NCI-H187 treated with DMSO at 0.1 percent for 48 hours (cell line): ENCODE data around the gene UMAD1.

ENCODE experiments used
- DNase-seq: peaks from one replicate; lab custom pipeline; 2025; lab: John Stamatoyannopoulos, UW

The UMAD1 gene

DNA sequence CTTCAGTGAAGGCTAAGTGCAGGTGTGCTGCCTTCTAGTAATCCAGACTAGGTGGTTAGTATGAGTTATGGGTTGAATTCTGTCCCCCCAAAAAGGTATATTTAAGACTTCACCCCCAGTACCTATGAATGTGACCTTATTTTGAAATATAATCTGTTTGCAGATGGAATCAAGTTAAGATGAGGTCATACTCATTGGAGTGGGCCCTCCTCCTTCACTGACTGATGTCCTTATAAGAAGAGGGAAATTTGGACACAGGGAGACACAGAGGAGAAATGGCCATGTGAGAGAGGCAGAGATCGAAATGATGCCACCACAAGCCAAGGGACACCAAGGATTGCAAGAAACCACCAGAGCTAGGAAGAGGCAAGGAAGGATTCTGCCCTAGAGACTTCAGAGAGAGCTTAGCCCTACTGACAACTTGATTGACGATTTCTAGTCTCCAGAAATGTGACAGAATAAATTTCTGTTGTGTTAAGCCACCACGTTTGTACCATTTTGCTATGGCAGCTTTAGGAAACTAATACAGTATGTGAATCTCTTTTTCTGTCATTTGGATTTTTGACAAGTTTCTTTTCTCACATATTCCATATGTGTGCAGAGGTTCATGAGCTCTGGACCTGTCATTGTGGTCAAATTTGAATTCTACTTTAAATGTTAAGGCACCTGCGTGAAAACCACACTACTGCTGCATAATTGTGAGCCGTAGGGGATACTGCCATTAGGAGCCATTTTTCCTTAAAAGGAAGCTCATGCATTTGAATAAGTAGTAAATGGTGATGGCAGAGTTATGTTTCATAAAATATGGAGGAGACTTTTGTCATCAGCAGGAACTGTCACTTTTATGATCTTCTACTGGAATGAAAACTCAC, 80.4 kb downstream of the UMAD1 start:
- no peak for DNase-seq

DNA sequence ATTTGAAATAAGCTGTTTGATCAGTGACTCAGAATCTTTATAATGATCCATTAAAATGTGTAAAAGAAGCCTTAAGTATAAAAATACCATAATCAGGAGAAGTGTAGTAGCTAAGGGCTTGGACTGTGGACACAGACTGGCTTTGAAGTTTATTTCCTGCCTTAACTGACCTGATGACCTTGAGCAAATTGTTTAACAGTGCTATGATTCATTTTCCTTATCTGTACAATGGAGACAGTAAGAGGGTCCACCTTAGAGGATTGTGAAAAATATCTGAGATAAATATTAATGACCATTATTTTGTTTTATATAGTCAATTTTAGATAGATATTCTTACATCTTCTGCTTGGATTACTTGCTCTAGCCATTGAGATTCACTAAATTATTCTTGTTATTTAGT, 91.2 kb downstream of the UMAD1 start:
- DNase-seq: no peak

DNA sequence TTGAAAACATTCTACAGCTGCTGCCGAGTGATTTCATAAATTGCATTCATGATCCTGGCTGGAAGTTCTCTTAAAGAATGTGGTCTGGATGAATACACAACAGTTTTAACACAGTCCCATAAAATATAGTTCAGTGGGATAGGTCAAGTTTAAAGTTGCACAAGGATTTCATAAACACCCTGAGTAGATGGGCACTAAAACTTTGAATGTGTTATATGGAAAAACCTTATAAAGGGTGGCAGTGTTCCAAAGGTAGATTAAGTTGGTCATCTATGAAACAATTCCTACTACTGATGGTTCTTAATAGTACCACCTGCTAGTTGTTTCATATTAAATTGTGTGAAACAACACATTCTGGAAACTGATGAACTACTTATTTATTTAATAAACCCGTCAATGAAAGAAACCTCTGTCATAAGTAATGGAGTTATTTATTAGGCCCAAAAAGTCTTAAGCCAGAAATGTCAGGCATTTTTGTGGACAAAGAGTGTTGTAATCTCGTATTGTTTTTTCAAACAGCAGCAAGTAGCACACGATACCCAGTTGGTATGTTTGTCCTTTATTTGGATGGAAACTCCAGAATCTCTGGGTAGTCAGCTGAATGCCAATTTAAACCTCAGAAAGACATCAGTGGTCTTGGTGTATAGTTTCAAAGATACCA, 92.2 kb downstream of the UMAD1 start:
- DNase-seq: no peak

DNA sequence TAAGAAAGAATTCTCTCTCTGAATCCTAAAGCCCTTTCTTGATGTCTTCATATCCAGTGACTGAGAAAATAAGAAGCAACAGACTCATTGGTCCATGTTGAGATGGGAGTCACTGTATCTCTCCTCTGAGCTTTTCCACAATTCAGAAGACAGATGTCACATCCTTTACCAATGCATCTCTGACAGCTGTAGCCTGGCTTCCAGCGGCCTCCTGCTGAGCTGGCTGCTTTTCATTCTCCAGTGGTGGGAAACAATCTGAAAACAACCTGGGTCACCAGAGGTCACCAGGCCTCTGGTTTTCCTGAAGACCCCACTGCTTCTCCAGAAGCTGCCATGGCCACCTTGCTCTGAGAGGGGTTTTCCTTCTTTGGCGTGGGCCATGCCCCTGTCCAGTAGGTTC, 96.1 kb downstream of the UMAD1 start:
- no peak for DNase-seq

DNA sequence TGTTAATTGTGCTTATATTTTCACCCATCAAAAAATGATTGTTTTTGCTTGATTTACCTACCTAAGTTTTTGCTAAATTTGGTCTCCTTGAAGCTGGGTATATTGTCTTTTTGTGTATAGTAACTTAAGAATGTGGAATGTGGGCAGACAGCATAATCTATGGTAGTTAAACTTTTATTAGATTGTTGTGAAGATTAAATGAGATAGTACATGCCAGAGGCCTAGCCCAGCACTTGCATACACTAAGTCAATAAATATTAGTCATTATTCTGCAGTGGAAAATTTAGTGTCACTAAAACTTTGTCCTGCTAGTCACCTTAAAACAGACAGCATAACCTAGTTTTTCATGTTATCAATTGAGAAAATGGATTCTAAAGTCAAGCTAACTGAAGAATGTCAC, 97.1 kb downstream of the UMAD1 start:
- DNase-seq: no peak

DNA sequence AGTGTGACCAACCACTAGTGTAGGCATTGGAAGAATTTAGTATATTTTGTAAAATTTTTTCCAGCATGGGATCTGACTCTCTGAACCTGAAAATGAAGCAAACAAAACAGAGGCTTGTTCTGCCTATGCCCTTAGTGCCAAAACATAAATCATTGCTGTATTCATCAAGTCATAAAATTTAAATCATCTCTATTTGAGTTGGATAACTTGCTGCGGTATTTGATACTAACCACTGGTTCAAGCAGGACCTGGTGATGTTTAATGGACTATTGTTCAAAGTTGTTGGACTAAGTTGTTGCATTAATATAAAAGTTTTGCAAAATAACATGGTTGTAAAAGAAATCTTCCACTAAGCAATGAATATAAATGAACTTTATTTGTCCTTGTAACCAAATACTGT, 97.6 kb downstream of the UMAD1 start:
- no peak for DNase-seq

DNA sequence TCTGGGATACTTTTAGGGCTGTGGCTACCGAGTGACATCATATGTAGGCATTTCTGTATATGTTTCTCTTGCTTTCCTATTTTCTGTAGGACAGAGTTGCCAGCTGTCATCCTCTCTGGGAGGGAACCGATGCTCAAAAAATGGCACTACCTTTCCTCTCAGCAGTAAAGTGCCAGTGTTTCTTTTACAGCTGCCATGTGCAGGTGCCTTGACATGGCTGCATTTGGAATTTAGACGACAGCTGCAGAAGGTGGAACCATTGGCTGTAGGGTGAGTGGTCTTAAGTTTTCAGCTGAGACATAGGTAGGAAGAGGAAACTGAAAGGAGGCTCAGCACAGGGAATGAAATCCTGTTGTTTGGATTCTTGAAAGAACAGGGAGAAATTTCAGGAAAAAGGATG, 98.1 kb downstream of the UMAD1 start:
- DNase-seq: no peak

DNA sequence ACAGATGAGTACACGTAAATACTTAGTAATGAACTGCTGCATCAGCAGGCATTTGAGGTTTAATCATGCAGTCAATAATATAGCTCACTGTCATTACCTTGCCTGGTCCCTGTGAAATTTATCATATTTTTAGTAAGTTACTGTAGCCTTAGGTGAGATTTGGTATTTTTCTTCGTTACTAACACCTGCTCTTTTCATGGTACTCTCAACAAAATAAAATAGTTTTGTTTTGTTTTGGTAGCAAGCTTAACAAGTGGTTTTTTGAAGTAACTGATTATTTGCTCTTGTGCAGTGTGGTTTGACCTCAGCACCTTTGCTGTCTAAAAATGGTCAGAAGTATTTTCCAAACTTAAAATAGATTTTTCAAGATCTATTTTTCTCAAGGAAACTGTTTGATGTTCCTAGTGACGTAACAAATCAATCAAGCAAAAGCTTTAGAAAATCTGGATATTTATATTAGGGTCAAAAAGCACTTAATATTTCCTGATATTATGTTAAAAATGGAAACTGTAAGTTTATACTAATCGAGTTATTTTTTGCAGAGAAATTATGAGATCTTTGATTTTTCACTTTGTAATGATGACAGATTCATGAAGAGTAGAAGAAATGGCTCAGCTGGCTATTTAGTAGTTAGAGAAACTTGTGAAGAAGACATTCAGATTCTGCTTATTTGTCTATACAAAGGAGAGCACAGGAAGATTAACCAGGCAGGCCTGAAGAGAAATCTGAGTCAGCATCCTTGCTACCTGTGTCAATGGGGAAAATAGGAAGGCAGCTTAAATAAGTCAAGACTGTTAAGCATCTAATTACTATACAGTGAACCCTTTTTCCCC, 98.9 kb downstream of the UMAD1 start:
- DNase-seq: no peak

DNA sequence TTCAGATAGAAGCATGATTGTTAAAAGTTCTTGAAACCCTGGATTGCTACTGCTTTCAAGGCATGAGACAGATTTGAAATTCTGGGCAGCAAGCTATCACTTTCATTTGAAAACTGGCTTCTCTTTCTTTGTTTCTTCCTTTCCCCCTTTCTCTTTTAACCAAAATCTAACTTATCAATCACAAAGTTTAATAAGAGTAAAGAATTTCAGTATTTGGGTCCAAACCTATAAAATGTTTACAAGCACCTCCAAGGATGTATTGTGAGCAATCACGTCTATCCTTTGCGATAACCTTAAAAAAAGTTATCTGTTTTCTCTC, 99.4 kb downstream of the UMAD1 start:
- DNase-seq: no peak

DNA sequence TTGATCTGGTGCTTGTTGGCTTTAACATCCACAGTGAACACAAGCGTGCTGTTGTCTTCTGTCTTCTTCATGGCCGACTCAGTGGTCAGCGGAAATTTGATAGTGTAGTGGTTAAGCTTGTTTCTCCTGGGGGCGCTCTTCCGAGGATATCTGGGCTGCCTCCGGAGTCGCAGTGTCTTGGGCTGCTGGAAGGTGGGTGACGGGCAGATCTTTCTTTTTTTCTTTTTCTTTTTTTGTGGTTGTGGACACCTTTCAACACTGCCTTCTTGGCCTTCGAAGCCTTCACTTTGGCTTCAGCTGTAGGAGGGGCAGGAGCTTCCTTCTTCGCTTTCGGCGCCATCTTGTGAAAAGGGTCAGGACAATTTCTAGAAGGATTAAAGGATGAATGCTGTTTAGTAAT, 101.7 kb downstream of the UMAD1 start:
- DNase-seq: no peak

DNA sequence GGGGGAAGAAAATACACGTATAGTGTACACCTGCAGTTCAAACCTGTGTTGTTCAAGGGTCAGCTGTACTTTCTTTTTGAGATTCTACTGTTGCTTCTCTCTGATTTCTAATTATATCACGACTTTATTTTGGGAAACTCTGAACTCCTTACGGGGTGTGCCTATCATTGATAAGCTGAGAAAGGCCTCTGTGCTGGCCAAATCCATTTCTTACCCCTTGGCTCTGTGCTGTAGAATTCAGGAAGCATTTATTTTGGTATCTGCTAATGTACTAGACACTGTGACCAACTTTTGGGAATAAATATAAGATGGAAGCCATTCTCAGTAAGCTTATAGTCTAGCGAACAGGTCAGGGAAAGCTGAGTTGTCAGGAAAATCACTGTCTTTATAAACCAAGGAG, 104.7 kb downstream of the UMAD1 start:
- DNase-seq: no peak

DNA sequence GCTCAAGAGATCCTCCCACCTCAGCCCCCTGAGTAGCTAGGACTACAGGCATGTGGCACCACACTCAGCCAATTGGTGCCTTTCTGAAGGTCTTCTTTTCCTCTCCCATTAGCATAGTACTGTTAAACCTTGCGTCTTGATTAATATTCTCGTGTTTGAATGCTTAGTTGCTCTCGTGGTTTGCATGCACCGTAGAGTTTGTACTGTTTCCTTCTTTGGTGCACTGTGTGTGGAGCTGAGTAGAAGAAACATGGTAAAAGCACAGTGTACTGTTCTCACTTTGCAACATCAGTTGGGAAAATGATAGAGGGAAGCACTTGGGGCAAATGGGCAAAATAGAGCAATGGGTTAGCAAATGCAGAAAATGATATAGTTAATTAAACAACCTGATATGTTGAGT, 105.4 kb downstream of the UMAD1 start:
- DNase-seq: no peak

DNA sequence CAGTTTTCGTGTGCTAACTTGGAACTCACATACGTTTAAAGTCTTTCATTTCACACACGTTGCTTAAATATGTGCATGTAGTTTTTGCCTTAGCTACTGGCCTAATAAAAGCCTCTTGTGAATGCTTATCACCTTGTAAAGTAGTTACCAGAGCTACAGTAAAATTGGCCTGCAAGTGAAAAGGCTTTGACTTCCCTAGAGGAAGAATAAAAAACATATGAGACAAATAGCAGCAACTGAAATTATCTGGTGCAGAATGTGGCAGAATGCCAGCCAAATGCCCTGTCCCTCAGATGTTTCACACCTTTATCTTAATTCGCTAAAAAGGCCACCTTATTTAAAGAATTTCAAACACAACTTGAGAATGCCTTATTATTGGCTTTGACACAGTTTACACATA, 105.9 kb downstream of the UMAD1 start:
- DNase-seq: no peak

DNA sequence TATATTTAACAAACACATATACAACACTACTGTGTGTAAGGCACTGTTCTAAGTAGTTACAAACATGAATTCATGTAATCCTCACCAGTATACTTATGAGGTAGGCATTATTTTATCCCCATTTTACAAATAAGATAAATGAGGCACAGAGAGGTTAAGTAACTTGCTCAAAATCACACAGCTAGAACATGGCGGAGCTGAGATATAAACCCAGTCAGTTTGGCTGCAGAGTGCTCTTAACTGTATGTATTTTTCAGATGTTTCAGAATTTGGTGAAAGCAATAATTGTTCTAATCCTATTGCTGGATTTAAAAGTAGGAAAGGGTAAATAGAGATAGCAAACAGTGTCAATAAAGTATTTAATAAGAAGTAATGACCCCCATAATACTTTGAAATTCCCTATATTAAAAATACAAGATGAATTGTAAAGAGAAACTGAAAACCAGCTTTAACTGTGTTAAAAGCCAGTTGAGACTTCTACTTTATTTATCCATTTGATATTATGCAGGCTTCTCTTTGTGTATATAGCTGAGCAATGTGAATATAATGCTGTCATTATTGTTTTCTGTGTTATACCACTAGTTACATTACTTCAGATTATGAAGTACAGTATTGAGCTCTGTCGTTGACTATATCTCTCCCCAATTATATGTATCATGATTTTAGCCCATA, 110.2 kb downstream of the UMAD1 start:
- no peak for DNase-seq

DNA sequence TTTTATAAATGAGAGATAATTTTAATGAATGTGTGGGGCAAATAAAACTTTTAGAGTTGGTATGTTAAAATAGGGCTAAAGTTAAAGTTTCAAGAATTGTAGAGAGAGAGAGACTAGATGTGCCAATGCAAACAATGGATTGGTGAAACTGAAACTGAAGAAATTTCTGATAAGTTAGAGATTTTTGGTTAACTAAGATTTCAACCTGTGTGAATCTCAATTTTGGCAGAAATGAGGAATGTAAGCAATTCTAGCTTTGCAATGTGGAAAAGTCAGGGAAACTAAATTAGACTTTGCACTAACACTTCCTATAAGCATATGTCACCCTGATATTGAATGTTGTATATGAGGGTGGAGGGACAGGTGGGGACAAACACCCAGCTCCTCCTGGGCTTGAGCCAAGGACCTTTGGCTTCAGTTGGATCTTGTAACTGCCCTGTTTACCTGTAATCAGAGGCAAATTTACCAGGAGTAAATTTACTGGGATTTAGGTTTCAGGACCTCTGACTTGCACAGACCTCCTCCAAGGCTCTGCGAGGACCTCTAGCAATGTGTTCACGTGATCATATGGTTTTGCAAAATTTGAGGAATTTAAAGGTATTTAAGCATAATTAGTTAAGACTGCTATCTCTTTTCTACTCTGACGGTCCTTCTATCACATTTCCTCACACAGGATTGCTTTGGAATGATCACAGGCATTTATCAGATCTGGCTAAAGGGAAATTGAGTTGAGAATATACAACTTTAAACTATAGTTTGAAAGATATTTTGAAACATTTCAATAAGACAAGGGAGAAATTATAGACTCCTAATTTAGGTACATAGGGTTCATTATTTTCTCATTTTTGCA, 110.9 kb downstream of the UMAD1 start:
- no peak for DNase-seq

DNA sequence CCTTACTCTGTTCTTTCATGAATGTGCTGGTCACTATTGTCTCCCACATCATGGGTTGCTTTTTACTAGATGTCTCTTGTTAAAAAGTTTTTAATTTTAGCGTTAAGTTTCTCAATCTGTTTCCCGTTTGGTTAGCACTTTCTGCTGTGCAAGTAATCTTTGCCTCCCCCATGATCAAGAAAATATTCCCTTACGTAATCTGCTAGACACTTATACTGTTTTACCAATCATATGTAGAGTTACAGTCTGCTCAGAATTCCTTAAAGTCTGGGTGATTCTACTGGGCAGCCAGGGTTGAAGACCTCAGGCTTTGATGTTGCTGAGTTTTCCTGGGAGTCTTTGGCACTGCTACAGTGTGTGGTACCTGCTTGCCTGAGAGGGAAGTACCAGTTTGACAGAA, 116.0 kb downstream of the UMAD1 start:
- no peak for DNase-seq

DNA sequence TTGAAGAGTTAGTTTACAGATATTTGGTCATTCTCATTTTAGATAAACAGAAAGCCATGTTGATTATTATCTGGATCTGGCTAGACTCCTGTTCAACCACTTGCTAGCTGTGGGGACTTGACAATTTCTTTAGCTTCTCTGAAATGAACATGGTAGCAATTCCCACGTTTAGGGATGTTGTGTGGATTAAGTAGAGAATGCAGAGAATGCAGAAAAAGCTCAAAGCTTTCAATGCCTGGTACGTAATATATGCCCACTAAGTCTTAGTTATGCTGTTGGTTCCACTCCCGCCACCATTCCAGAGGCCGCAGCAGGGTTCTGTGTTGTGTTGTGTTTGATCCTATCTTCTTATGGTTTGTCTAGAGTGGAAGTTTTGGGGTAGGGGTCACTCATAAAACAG, 117.0 kb downstream of the UMAD1 start:
- no peak for DNase-seq

DNA sequence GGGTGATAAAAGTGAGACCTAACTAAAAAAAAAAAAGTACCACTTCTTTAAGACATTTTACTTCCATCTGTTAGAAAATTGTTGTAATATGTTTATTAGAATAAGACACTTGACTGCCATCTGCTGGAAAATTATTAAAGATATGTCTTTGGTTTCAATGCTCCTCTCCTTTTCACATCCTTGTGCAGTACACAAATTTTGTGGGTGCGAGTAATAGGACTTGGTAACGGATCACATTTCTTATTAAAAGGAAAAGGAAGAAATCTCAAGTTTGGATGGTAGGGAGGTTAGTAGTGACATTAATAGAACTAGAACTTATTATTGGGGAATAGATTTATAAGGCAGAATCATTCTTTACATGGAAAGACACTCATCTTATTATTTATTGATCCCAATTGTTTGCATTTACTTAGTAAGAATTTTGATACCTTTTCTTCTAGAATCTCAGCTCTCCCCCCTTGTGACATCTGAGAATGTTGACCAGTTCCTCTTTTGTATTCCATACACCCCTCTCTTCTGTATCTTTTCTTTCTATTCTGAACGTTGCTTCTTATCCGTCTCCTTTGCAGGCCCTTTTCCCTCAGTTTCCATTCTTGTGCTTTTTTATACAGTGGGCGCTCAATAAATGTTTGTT, 120.9 kb downstream of the UMAD1 start:
- DNase-seq: no peak

DNA sequence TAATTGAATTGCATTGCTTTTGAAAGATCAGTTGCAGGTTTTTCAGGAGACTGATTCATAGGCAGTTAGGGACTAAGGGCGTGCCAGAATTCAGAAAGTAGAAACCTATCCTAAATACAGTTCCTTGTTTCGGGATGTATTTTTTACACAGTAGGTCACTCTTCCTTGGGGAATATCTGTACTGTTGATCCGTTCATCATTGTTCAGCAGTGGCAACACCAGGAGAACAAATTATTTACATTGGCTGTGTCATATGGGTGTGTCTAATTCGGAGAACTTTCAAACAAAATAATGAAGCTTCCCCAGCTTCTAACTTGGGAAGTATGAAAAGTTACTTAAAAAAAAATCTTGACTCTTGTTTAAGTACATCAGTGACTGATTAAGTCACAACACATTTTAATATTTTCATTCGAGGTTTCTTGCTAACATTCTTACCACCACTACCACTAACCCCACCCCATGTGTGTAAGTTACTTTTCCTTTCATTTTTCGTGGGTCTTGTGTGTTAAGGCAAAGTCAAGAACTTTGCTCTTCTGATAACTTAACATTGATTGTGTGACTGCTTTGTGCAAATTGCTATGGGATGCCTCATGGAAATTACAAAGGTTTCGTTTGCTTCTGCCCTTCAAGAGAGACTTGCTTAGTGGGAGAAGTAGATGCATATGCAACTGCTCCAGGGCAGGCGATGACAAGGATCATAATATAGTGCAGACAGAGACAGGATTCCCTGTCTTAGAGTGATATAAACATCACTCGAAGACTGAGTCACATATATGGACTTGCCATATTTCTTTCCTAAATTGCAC, 121.6 kb downstream of the UMAD1 start:
- no peak for DNase-seq
